Vagina (tissue), 2 donors: Measurements from ENCODE around the gene EVX1.

Source experiments
- CTCF ChIP-seq, 3 experiments: fragments of 450-650 bp in 2 of 3; fragments of 200-600 bp in 1 of 3; sonication (generic) in 1 of 3; IDR thresholded peaks; one replicate each; pipeline ENCODE4 v1.5.1; 2017 to 2019; ENCODE audit warnings: antibody characterized with exemption in 3 of 3, mild to moderate bottlenecking in 2 of 3, moderate library complexity in 2 of 3
- POLR2A ChIP-seq, 2 donors: fragments of 450-650 bp; IDR thresholded peaks; one replicate each; pipeline ENCODE4 v1.6.1; 2017; ENCODE audit warnings: antibody characterized with exemption in 2 of 2, mild to moderate bottlenecking in 2 of 2, moderate library complexity in 2 of 2
- POLR2AphosphoS5 ChIP-seq, 2 donors: sonication (generic); formaldehyde crosslinking; IDR thresholded peaks; one replicate each; pipeline ENCODE4 v1.9.0; 2017; ENCODE audit warnings: antibody characterized with exemption in 2 of 2, mild to moderate bottlenecking in 2 of 2, low read depth in 1 of 2; ENCODE audit not compliant: insufficient read depth in 1 of 2

- TF ChIP-seq CTCF (IDR thresholded peaks at IDR 0.05) (no peak), POLR2AphosphoS5 (IDR thresholded peaks at IDR 0.05; ENCODE audit: insufficient read depth in 1 of 2, low read depth in 1 of 2) (no peak), POLR2A (IDR thresholded peaks at IDR 0.05) (no peak)
These were observed 30.8 kb upstream of the EVX1 start for GRCh38 chr7:27211764-27212204.
